ENCODE data around the gene PCDHGB1.

- TF ChIP-seq, protein P1, sequence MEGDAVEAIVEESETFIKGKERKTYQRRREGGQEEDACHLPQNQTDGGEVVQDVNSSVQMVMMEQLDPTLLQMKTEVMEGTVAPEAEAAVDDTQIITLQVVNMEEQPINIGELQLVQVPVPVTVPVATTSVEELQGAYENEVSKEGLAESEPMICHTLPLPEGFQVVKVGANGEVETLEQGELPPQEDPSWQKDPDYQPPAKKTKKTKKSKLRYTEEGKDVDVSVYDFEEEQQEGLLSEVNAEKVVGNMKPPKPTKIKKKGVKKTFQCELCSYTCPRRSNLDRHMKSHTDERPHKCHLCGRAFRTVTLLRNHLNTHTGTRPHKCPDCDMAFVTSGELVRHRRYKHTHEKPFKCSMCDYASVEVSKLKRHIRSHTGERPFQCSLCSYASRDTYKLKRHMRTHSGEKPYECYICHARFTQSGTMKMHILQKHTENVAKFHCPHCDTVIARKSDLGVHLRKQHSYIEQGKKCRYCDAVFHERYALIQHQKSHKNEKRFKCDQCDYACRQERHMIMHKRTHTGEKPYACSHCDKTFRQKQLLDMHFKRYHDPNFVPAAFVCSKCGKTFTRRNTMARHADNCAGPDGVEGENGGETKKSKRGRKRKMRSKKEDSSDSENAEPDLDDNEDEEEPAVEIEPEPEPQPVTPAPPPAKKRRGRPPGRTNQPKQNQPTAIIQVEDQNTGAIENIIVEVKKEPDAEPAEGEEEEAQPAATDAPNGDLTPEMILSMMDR (IDR thresholded peaks at IDR 0.05; ENCODE audit: borderline replicate concordance, extremely low read depth, low read length, poor library complexity, severe bottlenecking), result no peak
- TF ChIP-seq EZH2 (IDR thresholded peaks at IDR 0.05; ENCODE audit: borderline replicate concordance, low read depth, low read length, severe bottlenecking), result no peak
These were observed 20.3 kb downstream of the PCDHGB1 start, which contains the start of gene PCDHGB3 for GRCh38 chr5:141369994-141370848.

All from DND-41 (cell line).